ENCODE data around the gene TXNDC17.
"Not testable (repeated sequence)": the region's sequence is repeated elsewhere in the genome, so short reads cannot be mapped to it uniquely, and the experiment has no call there.

The TXNDC17 gene

DNA sequence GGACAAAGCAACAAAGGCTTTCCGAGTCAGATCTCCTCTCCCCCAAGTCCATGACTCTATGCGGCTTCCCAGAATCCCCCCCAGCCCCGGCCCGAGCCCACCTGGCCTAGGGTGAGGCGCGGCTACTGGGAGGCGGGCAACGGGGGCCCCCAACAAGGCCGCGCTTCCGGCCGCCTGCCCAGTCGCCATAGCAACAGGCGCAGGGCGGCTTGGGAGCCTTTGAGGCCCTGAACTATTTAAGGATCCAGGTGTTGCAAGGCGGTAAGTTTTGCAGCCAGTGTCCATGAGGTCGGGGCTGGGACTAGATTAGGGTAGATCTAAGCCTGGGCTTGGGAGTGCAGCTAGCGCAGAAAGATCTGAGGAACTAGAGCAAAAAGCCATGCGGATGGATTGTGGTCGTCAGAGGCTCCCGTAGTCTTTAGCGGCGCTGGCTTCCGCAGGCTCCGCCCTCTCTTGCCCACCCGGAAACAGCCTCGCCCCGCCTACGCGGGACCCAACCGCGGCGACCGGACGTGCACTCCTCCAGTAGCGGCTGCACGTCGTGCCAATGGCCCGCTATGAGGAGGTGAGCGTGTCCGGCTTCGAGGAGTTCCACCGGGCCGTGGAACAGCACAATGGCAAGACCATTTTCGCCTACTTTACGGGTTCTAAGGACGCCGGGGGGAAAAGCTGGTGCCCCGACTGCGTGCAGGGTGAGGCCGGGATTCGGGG is at the start of gene TXNDC17, which contains the start of gene KIAA0753:
Gene TXNDC17 (plus strand): TSS at position 525 of the 711 bp plus-strand sequence. CDS start 23 bp downstream, at position 548.
Gene KIAA0753 (minus strand): TSS at position 176 of the 711 bp plus-strand sequence. CDS start 5,608 bp downstream, outside the sequence.
- peak; percentile 97 for DNase-seq

DNA sequence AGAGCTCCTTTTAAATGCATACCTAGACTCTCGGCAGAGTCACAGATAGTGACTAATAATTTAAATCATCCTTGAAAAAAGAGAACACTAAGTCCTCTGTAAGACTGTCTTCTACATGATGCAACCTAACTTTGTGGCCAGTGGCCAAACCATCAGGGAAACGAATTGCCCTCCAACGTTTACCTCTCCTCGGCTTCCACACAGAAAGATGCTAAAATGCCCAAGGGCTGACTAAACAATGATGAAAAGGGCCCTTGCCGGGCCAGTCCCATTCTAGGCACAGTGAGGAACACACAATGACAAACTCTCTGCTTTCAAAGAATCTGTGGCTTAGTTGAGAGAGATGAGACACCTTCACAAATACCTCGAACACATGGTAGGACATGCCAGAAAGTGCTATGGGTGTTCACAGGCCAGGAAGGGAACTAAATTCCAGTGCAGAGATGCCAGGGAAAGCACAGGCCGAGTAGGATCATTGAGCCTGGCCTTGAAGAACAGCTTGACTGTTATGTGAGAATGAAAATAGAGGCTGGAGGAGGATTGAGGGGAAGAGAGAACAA is 49.2 kb upstream of the TXNDC17 start:
- no peak for DNase-seq

- DNase-seq = no peak
These were observed 48.7 kb upstream of the TXNDC17 start for GRCh38 chr17:6592173-6592572.

- not testable (repeated sequence) for DNase-seq
These were observed 47.5 kb upstream of the TXNDC17 start for GRCh38 chr17:6593371-6593770.

DNA sequence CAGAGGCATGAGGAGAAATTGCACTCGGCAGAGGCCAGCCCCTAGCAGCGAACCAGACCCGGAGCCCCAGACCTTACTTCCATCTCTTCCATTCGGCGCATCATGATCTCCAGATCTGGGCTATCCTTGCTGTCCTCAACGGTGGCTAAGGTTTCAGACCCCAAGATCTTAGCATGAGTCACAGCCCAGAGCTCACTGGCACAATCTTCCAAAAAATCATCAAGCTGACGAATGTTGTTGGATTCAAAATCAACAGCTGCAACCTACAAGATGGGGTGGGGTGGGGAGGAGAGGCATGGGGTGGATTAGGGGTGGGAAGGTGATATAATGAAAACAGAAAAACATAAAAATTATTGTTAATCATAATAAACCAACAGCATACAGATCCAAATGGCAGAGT is 44.8 kb upstream of the TXNDC17 start:
- DNase-seq = no peak

- no peak for DNase-seq
These were observed 44.3 kb upstream of the TXNDC17 start for GRCh38 chr17:6596511-6596910.

DNA sequence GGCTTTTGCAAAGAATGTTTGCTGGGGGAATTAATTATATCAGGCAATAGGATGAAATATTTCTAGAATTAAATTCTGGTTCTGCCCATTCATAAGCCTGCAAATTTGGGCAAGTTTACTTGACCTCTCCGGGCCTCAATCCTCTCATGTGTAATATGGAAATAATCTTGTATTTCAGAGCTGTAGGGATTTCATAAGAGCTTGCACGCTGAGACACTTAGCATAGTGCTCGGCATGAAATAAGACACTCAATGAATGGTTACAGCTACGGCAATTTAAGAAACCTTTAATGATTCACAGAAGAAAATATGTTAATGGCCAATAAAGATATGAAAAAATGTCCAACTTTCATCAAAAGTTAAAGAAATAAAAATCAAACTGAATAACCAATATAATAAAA is 43.9 kb upstream of the TXNDC17 start:
- DNase-seq = no peak

- DNase-seq = no peak
These were observed 43.1 kb upstream of the TXNDC17 start for GRCh38 chr17:6597727-6598126.

- DNase-seq = no peak
These were observed 41.5 kb upstream of the TXNDC17 start for GRCh38 chr17:6599364-6599763.

GRCh38 chr17:6602141-6602540 is 38.7 kb upstream of the TXNDC17 start:
- no peak for DNase-seq

DNA sequence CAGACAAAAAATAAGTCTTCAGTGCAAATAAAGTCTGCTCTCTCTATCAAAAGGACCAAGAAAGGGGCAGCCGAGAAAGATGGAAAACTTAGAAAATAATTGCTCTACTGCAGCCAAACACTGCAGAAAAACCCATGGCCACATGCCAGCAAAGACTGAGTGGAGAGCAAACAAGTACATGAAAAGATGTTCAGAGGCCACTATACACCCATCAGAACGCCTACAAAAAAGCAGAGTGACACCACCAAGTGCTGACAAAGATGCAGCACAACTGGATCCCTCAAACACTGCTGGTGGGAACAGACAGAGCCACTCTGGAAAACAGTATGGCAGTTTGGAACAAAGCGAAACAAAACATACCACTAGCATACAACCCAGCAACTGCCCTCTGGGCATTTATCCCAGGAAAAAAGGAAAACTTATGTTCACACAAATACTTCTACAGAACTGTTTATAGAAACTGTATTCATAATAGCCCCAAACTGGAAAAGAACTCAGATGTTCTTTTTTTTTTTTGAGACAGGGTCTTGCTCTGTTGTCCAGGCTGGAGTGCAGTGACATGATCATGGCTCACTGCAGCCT is 37.0 kb upstream of the TXNDC17 start:
- DNase-seq = no peak

GRCh38 chr17:6605142-6605541 is 35.7 kb upstream of the TXNDC17 start:
- no peak for DNase-seq

GRCh38 chr17:6608321-6608720 is 32.5 kb upstream of the TXNDC17 start:
- no peak for DNase-seq

GRCh38 chr17:6610011-6610410 is 30.8 kb upstream of the TXNDC17 start:
- no peak for DNase-seq

DNA sequence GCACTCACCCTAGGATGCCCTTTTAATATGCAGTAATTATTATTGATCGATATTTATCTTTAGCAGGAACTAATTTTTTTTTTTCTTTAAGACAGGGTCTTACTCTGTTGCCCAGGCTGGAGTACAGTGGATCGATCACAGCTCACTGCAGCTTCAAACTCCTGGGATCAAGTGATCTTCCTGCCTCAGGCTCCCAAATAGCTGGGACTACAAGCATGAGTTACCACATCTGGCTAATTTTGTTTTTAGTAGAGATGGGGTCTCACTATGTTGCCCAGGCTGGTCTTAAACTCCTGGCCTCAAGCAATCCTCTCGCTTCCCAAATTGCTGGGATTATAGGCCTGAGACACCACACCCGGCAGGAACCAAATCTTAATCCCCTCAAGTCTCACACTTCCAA is 29.6 kb upstream of the TXNDC17 start:
- DNase-seq = no peak

GRCh38 chr17:6623941-6624340 is 16.9 kb upstream of the TXNDC17 start:
- no peak for DNase-seq

DNA sequence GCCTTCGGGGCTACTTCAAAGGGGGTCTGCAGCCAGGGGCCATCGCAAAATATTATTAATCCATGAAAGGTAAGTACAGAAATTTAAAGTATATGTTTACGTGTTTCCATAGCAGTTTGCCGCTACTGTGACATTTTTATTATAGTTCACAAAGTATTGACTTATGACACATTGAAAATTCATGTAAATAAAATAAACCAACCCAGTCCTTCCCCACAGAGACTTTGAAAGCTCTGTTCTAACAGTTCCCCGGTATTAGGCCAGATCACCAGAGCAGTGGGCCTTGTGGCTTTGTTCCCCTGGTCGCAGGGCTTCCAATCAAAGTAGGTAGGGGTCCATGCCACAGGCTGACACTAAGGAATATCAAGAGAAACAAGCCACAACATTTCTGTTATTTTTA is 14.2 kb upstream of the TXNDC17 start:
- DNase-seq = no peak

- DNase-seq = no peak
These were observed 13.8 kb upstream of the TXNDC17 start for GRCh38 chr17:6627019-6627418.

DNA sequence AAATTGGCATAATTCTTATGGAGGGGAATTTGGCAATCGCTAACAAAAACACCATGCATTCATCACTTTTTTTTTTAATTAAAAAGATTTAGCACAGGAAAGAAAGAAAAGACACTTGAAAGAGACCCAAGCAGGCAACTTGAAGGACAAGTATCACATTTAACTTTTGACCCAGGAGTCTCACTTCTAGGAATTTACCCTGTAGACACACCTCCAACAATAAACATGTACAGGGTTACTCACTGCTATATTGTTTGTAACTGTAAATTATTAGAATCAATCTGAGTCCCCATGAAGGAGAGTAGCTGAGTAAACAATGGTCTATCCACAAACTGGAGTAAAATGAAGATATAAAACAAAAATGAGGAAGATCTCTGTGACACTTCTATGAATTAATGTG is 10.5 kb upstream of the TXNDC17 start:
- no peak for DNase-seq

DNA sequence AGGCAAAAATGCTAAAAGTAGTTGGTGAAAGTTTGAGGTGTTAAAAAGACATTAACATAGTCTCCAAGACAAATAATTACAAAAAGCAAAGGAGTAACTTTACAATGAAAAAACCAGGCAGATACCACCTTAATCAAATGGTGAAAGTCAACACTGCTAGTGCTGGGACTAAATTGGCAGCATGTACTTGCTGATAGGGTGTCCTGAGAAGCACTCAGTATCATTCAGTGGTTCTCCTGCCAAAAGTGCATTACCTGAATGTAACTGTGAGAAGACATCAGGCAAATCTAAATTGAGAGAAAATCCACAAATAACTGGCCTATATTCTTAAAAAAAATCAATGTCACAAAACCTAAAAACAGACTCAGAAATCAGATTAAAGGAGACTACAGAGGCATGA is 8.3 kb upstream of the TXNDC17 start:
- DNase-seq = no peak

- DNase-seq = no peak
These were observed 7.6 kb upstream of the TXNDC17 start for GRCh38 chr17:6633263-6633662.

GRCh38 chr17:6636105-6636504 is 4.8 kb upstream of the TXNDC17 start:
- DNase-seq = no peak

GRCh38 chr17:6636616-6637457 is 4.0 kb upstream of the TXNDC17 start:
- DNase-seq = no peak

DNA sequence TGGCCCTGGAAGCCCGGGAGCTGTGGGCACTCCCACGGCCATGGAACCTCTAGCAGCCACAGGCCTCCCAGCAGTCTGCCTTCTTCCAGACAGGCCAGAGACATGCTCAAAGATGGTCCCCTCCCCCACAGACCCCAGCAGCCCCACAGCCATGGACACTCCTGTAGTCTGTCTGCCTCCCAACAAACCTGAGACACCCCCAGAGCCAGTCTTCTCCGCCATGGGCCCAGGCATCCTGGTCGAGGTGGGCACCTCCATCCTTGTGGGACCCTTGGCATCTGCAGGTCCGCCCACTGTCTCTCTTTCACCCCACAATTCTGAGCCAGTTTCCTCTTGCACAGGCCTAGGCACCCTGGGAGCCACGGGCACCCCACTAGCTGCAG is 3.4 kb upstream of the TXNDC17 start:
- no peak for DNase-seq

All from activated CD4-positive, alpha-beta T cell treated with anti-CD3 and anti-CD28 coated beads, Interleukin-2, amount 50 U/mL, for 16 hours (primary cell).